Omental fat pad (tissue), 4 donors: ENCODE results near the gene PNMA6F. TPM values are rescaled to one million over a fixed set of nuclear protein-coding genes. Genes with fewer than 3 reads are reported as not detected.
"Not testable (repeated sequence)": the region's sequence is repeated elsewhere in the genome, so short reads cannot be mapped to it uniquely, and the experiment has no call there.

Experiments used
- ATAC-seq: fragments of 150-250 bp; one replicate; pipeline ENCODE4 v1.9.1; 2016; ENCODE audit warnings: mild to moderate bottlenecking, moderate library complexity; ENCODE audit not compliant: low FRiP score
- DNase-seq: peaks from one replicate; pipeline ENCODE4 v3.0.0-alpha.2; 2019; ENCODE audit warnings: low spot score
- CTCF ChIP-seq, 3 donors: fragments of 450-650 bp; IDR thresholded peaks; one replicate each; pipeline ENCODE4 v1.5.1; 2016 to 2017; ENCODE audit warnings: antibody characterized with exemption in 3 of 3, mild to moderate bottlenecking in 3 of 3, moderate library complexity in 2 of 3
- total RNA-seq, 4 donors: library from RNA; depleted of rRNA; stranded (reverse); fragments of >200 nt; gene quantifications; one replicate each; pipeline ENCODE4 v1.1.0, GENCODE V29; 2016

The PNMA6F gene
- total RNA-seq, 4 donors from 2014 or later = not detected

GRCh38 chrX:153302796-153303195 is 18.8 kb downstream of the PNMA6F start:
- TF ChIP-seq CTCF (IDR thresholded peaks at IDR 0.05) = no peak
- DNase-seq (no peak), ATAC-seq (no peak)

- ATAC-seq = no peak
- DNase-seq = no peak
These were observed 19.8 kb downstream of the PNMA6F start for GRCh38 chrX:153301746-153302145.

DNA sequence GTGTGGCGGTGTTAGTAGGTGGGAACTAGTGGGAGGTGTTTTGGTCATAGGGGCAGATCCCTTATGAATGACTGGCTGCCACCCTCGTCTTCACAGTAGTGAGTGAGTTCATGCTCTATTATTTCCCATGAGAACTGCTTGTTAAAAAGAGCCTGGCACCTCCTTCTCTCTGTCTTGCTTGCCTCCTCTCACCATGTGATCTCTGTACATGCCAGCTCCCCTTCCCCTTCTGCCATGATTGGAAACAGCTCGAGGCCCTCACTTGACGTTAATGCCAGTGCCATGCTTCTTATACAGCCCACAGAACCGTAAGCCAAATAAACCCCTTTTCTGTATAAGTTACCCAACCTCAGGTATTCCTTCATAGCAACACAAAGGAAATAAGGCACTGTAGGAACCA is 21.7 kb downstream of the PNMA6F start:
- no peak for DNase-seq
- ATAC-seq = no peak
- TF ChIP-seq CTCF (IDR thresholded peaks at IDR 0.05) = no peak

More at GRCh38 chrX:153301746-153302145, 19.8 kb downstream of the PNMA6F start:
- TF ChIP-seq CTCF (IDR thresholded peaks at IDR 0.05) = no peak

- no peak for TF ChIP-seq CTCF (IDR thresholded peaks at IDR 0.05)
- no peak for DNase-seq
- ATAC-seq = no peak
These were observed 24.2 kb downstream of the PNMA6F start for GRCh38 chrX:153297376-153297775.

DNA sequence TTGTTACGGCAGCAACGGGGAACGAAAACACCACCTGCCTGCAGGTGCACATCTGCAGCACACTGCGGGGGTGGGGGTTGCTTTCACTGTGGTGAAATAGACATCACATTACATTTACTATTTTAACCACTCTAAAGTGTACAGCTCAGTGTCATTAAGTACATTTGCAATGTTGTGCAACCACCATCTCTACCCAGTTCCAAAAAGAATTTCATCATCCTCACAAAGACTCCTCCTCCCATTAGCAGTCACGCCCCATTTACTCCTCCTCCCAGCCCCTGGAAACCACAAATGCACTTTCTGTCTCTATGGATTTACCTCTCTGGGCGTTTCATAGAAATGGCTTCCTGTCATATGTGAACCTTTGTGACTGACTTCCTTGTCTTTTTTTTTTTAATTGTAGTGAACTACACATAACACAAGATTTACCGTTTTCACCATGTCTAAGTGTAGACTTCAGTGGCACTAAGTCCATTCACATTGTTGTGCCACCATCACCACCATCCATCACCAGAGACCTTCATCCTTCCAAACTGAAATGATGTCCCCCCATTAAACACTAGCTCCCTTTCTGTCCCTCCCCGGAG is 28.0 kb downstream of the PNMA6F start:
- ATAC-seq, DNase-seq: not testable (repeated sequence)

GRCh38 chrX:153288807-153289206 is 32.8 kb downstream of the PNMA6F start:
- not testable (repeated sequence) for DNase-seq, ATAC-seq

DNA sequence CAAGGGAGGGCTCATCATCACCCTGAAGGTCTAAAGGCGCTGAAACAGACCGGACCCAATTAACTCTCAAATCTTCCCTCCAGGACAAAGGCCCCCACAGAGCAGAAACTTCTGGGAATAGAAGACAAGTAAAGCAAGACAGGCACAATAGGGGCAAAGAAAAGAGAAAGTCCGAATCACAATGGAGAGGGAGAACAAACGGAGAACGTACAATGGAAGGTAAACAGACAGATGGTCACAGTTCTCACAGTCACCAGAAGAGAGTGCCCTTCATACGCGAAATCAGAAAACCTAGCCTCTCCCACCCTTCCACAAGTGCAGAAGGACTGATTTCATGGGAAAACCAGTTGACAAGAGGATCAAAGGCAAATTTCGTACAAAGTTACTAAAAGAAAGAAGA is 35.9 kb downstream of the PNMA6F start:
- DNase-seq, ATAC-seq: not testable (repeated sequence)

GRCh38 chrX:153283982-153284381 is 37.6 kb downstream of the PNMA6F start:
- ATAC-seq, DNase-seq: not testable (repeated sequence)

DNA sequence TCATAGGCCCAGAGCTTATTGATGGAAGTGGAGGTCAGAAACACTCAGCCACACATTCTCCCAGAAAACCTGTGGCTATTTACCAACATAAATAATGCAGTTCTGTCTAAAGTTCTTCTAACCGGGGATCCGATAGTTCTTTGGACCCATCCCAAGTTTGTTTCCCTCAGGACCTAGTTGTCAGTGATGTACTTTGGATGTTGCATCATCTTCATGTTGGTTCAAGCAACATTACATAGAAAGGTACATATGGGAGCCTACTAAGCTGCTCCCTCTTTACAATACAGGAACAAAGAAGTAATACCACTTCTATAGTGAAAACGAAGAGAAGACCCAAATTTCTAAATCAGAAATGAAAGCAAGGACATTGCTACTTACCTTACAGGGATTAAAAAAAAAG is 39.8 kb downstream of the PNMA6F start:
- not testable (repeated sequence) for DNase-seq, ATAC-seq

GRCh38 chrX:153279304-153279703 is 42.3 kb downstream of the PNMA6F start:
- not testable (repeated sequence) for DNase-seq, ATAC-seq

GRCh38 chrX:153276049-153276448 is 45.5 kb downstream of the PNMA6F start:
- not testable (repeated sequence) for DNase-seq, ATAC-seq

DNA sequence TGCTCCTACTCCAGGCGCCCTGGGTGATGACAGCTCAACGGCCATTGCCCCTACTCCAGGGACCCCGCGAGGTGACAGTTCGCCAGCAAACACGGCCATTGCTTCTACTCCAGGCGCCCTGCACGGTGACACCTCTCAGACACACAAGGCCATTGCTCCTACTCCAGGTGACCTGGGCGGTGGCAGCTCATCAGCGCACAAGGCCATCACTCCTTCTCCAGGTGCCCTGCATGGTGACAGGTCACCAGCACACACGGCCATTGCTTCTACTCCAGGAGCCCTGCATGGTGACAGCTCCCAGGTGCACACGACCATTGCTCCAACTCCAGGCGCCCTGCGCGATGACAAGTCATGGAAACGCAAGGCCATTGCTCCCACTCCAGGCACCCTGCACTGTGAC is 46.1 kb downstream of the PNMA6F start:
- not testable (repeated sequence) for ATAC-seq, DNase-seq

DNA sequence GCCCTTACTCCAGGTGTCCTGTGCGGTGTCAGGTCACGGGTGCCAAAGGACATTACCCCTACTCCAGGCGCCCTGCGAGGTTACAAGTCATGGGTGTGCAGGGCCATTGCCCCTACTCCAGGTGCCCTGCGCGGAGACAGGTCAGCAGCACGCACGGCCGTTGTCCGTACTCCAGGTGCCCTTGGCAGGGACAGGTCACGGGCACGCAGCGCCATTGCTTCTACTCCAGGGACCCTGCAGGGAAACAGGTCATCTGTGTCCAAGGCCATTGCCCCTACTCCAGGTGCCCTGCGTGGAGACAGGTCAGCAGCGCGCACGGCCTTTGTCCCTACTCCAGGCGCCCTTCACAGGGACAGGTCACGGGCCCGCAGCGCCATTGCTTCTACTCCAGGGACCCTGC is 49.0 kb downstream of the PNMA6F start:
- ATAC-seq, DNase-seq: not testable (repeated sequence)

DNA sequence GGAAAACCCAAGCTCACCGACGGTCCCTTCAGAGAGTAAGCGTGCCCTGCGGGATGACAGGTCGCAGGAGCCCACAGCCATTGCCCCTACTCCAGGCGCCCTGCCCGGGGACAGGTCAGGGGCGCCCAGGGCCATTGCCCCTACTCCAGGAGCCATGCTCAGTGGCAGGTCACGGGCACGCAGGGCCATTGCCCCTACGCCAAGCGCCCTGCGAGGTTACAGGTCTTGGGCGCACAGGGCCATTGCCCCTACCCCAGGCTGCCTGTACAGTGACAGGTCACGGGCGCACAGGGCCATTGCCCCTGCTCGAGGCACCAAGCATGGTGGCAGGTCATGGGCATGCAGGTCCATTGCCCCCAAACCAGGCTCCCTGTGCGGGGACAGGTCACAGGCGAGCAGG is 49.5 kb downstream of the PNMA6F start:
- ATAC-seq = not testable (repeated sequence)

More for the DNA sequence above, 49.5 kb downstream of the PNMA6F start:
- not testable (repeated sequence) for DNase-seq
